GM23338 (cell line): ENCODE results near the gene TSPAN4. TPM values are rescaled to one million over a fixed set of nuclear protein-coding genes. Genes with fewer than 3 reads are reported as not detected.

Experiments
- ATAC-seq: fragments of 200-7000 bp; cut with Tn5 transposase; 3 replicates; pipeline ENCODE4 v1.9.1; 2020
- DNase-seq: peaks from one replicate; pipeline ENCODE4 v3.0.0-alpha.2; 2015; ENCODE audit warnings: low spot score
- H2AFZ ChIP-seq: fragments of 200-600 bp; sonication (generic); 2 replicates; pipeline ENCODE4 v1.8.0; 2016; ENCODE audit warnings: antibody characterized with exemption, mild to moderate bottlenecking, moderate library complexity
- H3F3A ChIP-seq: fragments of 200-600 bp; sonication (generic); replicated peaks from 2 replicates; pipeline ENCODE4 v1.8.0; 2017; ENCODE audit warnings: antibody characterized with exemption, mixed run types, low read depth
- H3K27ac ChIP-seq: fragments of 200-600 bp; sonication (generic); 2 replicates; pipeline ENCODE4 v1.6.1; 2016; ENCODE audit warnings: low read depth
- H3K27me3 ChIP-seq: fragments of 200-600 bp; sonication (generic); 2 replicates; pipeline ENCODE4 v1.8.0; 2016; ENCODE audit warnings: mild to moderate bottlenecking, mixed run types, moderate library complexity; ENCODE audit not compliant: insufficient read depth
- H3K36me3 ChIP-seq: fragments of 200-600 bp; sonication (generic); 2 replicates; pipeline ENCODE4 v1.8.0; 2016; ENCODE audit warnings: mild to moderate bottlenecking; ENCODE audit not compliant: insufficient read depth
- H3K4me1 ChIP-seq: fragments of 200-600 bp; sonication (generic); 2 replicates; pipeline ENCODE4 v1.8.0; 2016; ENCODE audit warnings: mild to moderate bottlenecking, moderate library complexity; ENCODE audit not compliant: insufficient read depth
- H3K4me2 ChIP-seq: fragments of 200-600 bp; sonication (generic); 2 replicates; pipeline ENCODE4 v1.7.1; 2017; ENCODE audit warnings: mixed run types
- H3K4me3 ChIP-seq: fragments of 200-600 bp; sonication (generic); 2 replicates; pipeline ENCODE4 v1.6.1; 2016; ENCODE audit warnings: mixed run types
- H3K79me2 ChIP-seq: fragments of 200-600 bp; sonication (generic); replicated peaks from 2 replicates; pipeline ENCODE4 v1.8.0; 2017; ENCODE audit warnings: mild to moderate bottlenecking; ENCODE audit not compliant: insufficient read depth
- H3K9me2 ChIP-seq: fragments of 200-600 bp; sonication (generic); 2 replicates; pipeline ENCODE4 v1.8.0; 2017; ENCODE audit not compliant: insufficient read depth
- H4K20me1 ChIP-seq: fragments of 200-600 bp; sonication (generic); replicated peaks from 2 replicates; pipeline ENCODE4 v1.8.0; 2017; ENCODE audit warnings: mild to moderate bottlenecking; ENCODE audit not compliant: insufficient read depth
- H3K27ac Mint-ChIP-seq: 2 replicates; pipeline ENCODE4 v1.8.0; 2020; ENCODE audit warnings: inconsistent platforms, mild to moderate bottlenecking, moderate library complexity, mixed read lengths
- H3K27me3 Mint-ChIP-seq: 3 replicates; pipeline ENCODE4 v1.8.0; 2022; ENCODE audit warnings: low read depth, mild to moderate bottlenecking, moderate library complexity, mixed read lengths, inconsistent platforms; ENCODE audit not compliant: insufficient read depth, poor library complexity
- H3K36me3 Mint-ChIP-seq: 3 replicates; pipeline ENCODE4 v1.8.0; 2021; ENCODE audit warnings: low read depth, mild to moderate bottlenecking, inconsistent platforms, moderate library complexity, mixed read lengths
- H3K4me1 Mint-ChIP-seq: 3 replicates; pipeline ENCODE4 v1.8.0; 2020; ENCODE audit warnings: mild to moderate bottlenecking, inconsistent platforms, mixed read lengths
- H3K4me3 Mint-ChIP-seq: 3 replicates; pipeline ENCODE4 v1.8.0; 2021; ENCODE audit warnings: moderate library complexity, mild to moderate bottlenecking, inconsistent platforms, mixed read lengths
- H3K9me3 Mint-ChIP-seq: 3 replicates; pipeline ENCODE4 v1.8.0; 2020; ENCODE audit warnings: moderate library complexity, mild to moderate bottlenecking, inconsistent platforms, mixed read lengths
- CREB1 ChIP-seq: fragments of 250-450 bp; sonication (Bioruptor Pico); IDR thresholded peaks from 2 replicates; pipeline ENCODE4 v1.5.0; 2020; ENCODE audit warnings: low read depth, mild to moderate bottlenecking, moderate library complexity
- CTCF ChIP-seq, 2 experiments: fragments of 200-600 bp in 1 of 2; sonication (generic) in 1 of 2; conservative IDR thresholded peaks; 2 replicates each; pipeline versions ENCODE4 v1.5.1 to v1.6.1; 2016 to 2017; ENCODE audit warnings: antibody characterized with exemption in 2 of 2, low read depth in 2 of 2, mild to moderate bottlenecking in 2 of 2, moderate library complexity in 1 of 2
- ETS1 ChIP-seq: IDR thresholded peaks from 2 replicates; pipeline ENCODE4 v1.6.1; 2016; ENCODE audit warnings: antibody characterized with exemption
- JUNB ChIP-seq: IDR thresholded peaks from one replicate; pipeline ENCODE4 v1.6.1; 2016; ENCODE audit warnings: antibody characterized with exemption; ENCODE audit not compliant: unreplicated experiment
- POLR2AphosphoS5 ChIP-seq: IDR thresholded peaks from 2 replicates; pipeline ENCODE4 v1.6.1; 2016; ENCODE audit warnings: antibody characterized with exemption, low read depth
- REST ChIP-seq: IDR thresholded peaks from one replicate; pipeline ENCODE4 v1.6.1; 2018; ENCODE audit warnings: antibody characterized with exemption; ENCODE audit not compliant: unreplicated experiment
- STAT1 ChIP-seq: IDR thresholded peaks from one replicate; pipeline ENCODE4 v1.6.1; 2016; ENCODE audit warnings: antibody characterized with exemption; ENCODE audit not compliant: unreplicated experiment
- ZNF331 ChIP-seq: fragments of 250-450 bp; sonication (Bioruptor Pico); IDR thresholded peaks from 2 replicates; pipeline ENCODE4 v1.5.0; 2020; ENCODE audit warnings: low read depth, mild to moderate bottlenecking, moderate library complexity
- polyA plus RNA-seq: library from polyadenylated mRNA; unstranded; fragments of >200 nt; fragmentation: Nextera tagmentation; extraction: Ambion mirVana; gene quantifications from 2 replicates; pipeline ENCODE4 v1.2.1, GENCODE V29; 2016
- total RNA-seq: library from RNA; depleted of rRNA; stranded (reverse); fragments of >200 nt; shearing (Covaris generic); gene quantifications from 2 replicates; pipeline ENCODE4 v1.2.3, GENCODE V29; 2014

Gene TSPAN4
- total and polyA plus RNA-seq, 2 experiments from 2014 or later, result 76.8 to 150 TPM

- Mint-ChIP-seq H3K4me1 (peaks cover 27% of the 10 kb centered on the region), H3K9me3 (no peaks in the 10 kb centered on the region), H3K27ac (no peak overlapping the region), H3K4me3 (no peak overlapping the region), H3K27me3 (peaks cover 25% of the 10 kb centered on the region), H3K36me3 (peaks cover 38% of the 10 kb centered on the region)
- Histone ChIP-seq H2AFZ (no peak overlapping the region), H3K4me2 (no peak overlapping the region), H3K36me3 (peaks cover 6% of the 10 kb centered on the region; the same call in 1 of the 2 replicates), H3K4me3 (no peak overlapping the region), H3K79me2 (peaks cover 23% of the 10 kb centered on the region), H4K20me1 (peaks cover 38% of the 10 kb centered on the region), H3K27ac (0 out of 2 replicates have a peak overlapping the region, but pooled peaks have one; percentile 26), H3K27me3 (no peaks in the 10 kb centered on the region), H3F3A (peaks cover 26% of the 10 kb centered on the region), H3K9me2 (no peaks in the 10 kb centered on the region), H3K4me1 (peaks cover 15% of the 10 kb centered on the region)
- TF ChIP-seq ETS1, result no peak
- TF ChIP-seq JUNB, result no peak
- TF ChIP-seq CTCF (conservative IDR thresholded peaks at IDR 0.05; ENCODE audit: low read depth in 2 of 2), result peak; percentile 33 to 41
- no peak for TF ChIP-seq REST
- TF ChIP-seq CREB1, result no peak
- no peak for TF ChIP-seq ZNF331 (CRISPR knock-in tag)
- peak; percentile 56; the same call in 1 of the 2 replicates for TF ChIP-seq POLR2AphosphoS5
- no peak for TF ChIP-seq STAT1
- ATAC-seq (peak; percentile 17), DNase-seq (peak; percentile 79)
Measured at GRCh38 chr11:838441-839279, 4.0 kb upstream of the TSPAN4 start.
